H9 (cell line): Measurements from ENCODE around the gene EML2. TPM values are rescaled to one million over a fixed set of nuclear protein-coding genes. Genes with fewer than 3 reads are reported as not detected.

Experiments
- DNase-seq: peaks from one replicate; pipeline ENCODE4 v3.0.0-alpha.2; 2017
- H2AFZ ChIP-seq: one replicate; pipeline ENCODE4 v1.6.1; 2013; ENCODE audit warnings: mild to moderate bottlenecking, low read length, control low read depth, moderate library complexity
- H2AK5ac ChIP-seq: 2 replicates; pipeline ENCODE4 v1.6.1; 2013; ENCODE audit warnings: low read length, control low read depth, mixed read lengths; ENCODE audit not compliant: insufficient read length
- H2BK120ac ChIP-seq: one replicate; pipeline ENCODE4 v1.6.1; 2013; ENCODE audit warnings: low read depth, mild to moderate bottlenecking, low read length, control low read depth, inconsistent platforms; ENCODE audit not compliant: poor library complexity, severe bottlenecking
- H2BK12ac ChIP-seq: 2 replicates; pipeline ENCODE4 v1.6.1; 2013; ENCODE audit warnings: low read length, control low read depth, mixed read lengths, low read depth; ENCODE audit not compliant: insufficient read length
- H2BK15ac ChIP-seq: 2 replicates; pipeline ENCODE4 v1.6.1; 2013; ENCODE audit warnings: low read depth, low read length, control low read depth
- H2BK20ac ChIP-seq: one replicate; pipeline ENCODE4 v1.6.1; 2013; ENCODE audit warnings: low read depth, mild to moderate bottlenecking, low read length, control low read depth, inconsistent platforms; ENCODE audit not compliant: poor library complexity, severe bottlenecking
- H2BK5ac ChIP-seq: 2 replicates; pipeline ENCODE4 v1.6.1; 2013; ENCODE audit warnings: low read length, control low read depth, mixed read lengths; ENCODE audit not compliant: insufficient read length
- H3K14ac ChIP-seq: 2 replicates; pipeline ENCODE4 v1.6.1; 2013; ENCODE audit warnings: low read length, control low read depth; ENCODE audit not compliant: insufficient read depth
- H3K18ac ChIP-seq: 2 replicates; pipeline ENCODE4 v1.6.1; 2013; ENCODE audit warnings: low read depth, mild to moderate bottlenecking, mixed read lengths, low read length, control low read depth; ENCODE audit not compliant: insufficient read length
- H3K23ac ChIP-seq: 2 replicates; pipeline ENCODE4 v1.6.1; 2013; ENCODE audit warnings: low read length, control low read depth, mixed read lengths, low read depth; ENCODE audit not compliant: insufficient read length
- H3K23me2 ChIP-seq: 2 replicates; pipeline ENCODE4 v1.6.1; 2013; ENCODE audit warnings: low read depth, mild to moderate bottlenecking, mixed read lengths, low read length, control low read depth; ENCODE audit not compliant: insufficient read length, poor library complexity, severe bottlenecking
- H3K27ac ChIP-seq: 2 replicates; pipeline ENCODE4 v1.5.1; 2013; ENCODE audit warnings: low read length, control low read depth, mixed read lengths, low read depth; ENCODE audit not compliant: insufficient read length
- H3K27me3 ChIP-seq: 2 replicates; pipeline ENCODE4 v1.6.1; 2013; ENCODE audit warnings: low read length, control low read depth, inconsistent platforms; ENCODE audit not compliant: insufficient read depth
- H3K4ac ChIP-seq: 2 replicates; pipeline ENCODE4 v1.6.1; 2013; ENCODE audit warnings: low read depth, mild to moderate bottlenecking, control low read depth, inconsistent platforms, low read length, moderate library complexity
- H3K4me1 ChIP-seq: 2 replicates; pipeline ENCODE4 v1.6.1; 2013; ENCODE audit warnings: low read length, control low read depth, inconsistent platforms; ENCODE audit not compliant: insufficient read depth
- H3K4me2 ChIP-seq: 2 replicates; pipeline ENCODE4 v1.6.1; 2013; ENCODE audit warnings: low read length, control low read depth, mixed read lengths; ENCODE audit not compliant: insufficient read length, insufficient read depth
- H3K56ac ChIP-seq: 2 replicates; pipeline ENCODE4 v1.6.1; 2013; ENCODE audit warnings: low read depth, mild to moderate bottlenecking, mixed read lengths, low read length, control low read depth; ENCODE audit not compliant: insufficient read length
- H3K79me1 ChIP-seq: 2 replicates; pipeline ENCODE4 v1.6.1; 2013; ENCODE audit warnings: low read depth, mild to moderate bottlenecking, moderate library complexity, low read length, control low read depth, inconsistent platforms; ENCODE audit not compliant: insufficient read depth, poor library complexity, severe bottlenecking
- H3K79me2 ChIP-seq: 2 replicates; pipeline ENCODE4 v1.6.1; 2013; ENCODE audit warnings: low read length, control low read depth, inconsistent platforms; ENCODE audit not compliant: insufficient read depth
- H3K9ac ChIP-seq: 2 replicates; pipeline ENCODE4 v1.6.1; 2013; ENCODE audit warnings: low read length, control low read depth, mixed read lengths; ENCODE audit not compliant: insufficient read length; ENCODE audit errors: extremely low read depth
- H3K9me3 ChIP-seq: one replicate; pipeline ENCODE4 v1.6.1; 2013; ENCODE audit warnings: low read depth, low read length, inconsistent platforms; ENCODE audit not compliant: control insufficient read depth
- H3T11ph ChIP-seq: one replicate; pipeline ENCODE4 v1.6.1; 2013; ENCODE audit warnings: mild to moderate bottlenecking, low read length, control low read depth, inconsistent platforms
- H4K20me1 ChIP-seq: one replicate; pipeline ENCODE4 v1.6.1; 2013; ENCODE audit not compliant: control insufficient read depth, insufficient read length, insufficient read depth
- H4K5ac ChIP-seq: 2 replicates; pipeline ENCODE4 v1.6.1; 2013; ENCODE audit warnings: low read depth, mild to moderate bottlenecking, mixed read lengths, low read length, control low read depth; ENCODE audit not compliant: insufficient read length
- H4K8ac ChIP-seq: replicated peaks from 2 replicates; pipeline ENCODE4 v1.6.1; 2013; ENCODE audit warnings: low read length, control low read depth, mixed read lengths, low read depth; ENCODE audit not compliant: insufficient read length
- H4K91ac ChIP-seq: 2 replicates; pipeline ENCODE4 v1.6.1; 2013; ENCODE audit warnings: low read depth, mild to moderate bottlenecking, moderate library complexity, mixed read lengths, low read length, control low read depth; ENCODE audit not compliant: insufficient read length
- H3K27ac Mint-ChIP-seq, 3 experiments: 2 replicates in 2 of 3; 3 replicates in 1 of 3; pipeline ENCODE4 v1.8.0; 2020 to 2021; ENCODE audit warnings: mixed read lengths in 3 of 3, mild to moderate bottlenecking in 1 of 3, moderate library complexity in 1 of 3
- H3K27me3 Mint-ChIP-seq: 2 replicates; pipeline ENCODE4 v1.8.0; 2021; ENCODE audit warnings: low read depth, mild to moderate bottlenecking, moderate library complexity, mixed read lengths
- H3K36me3 Mint-ChIP-seq, 3 experiments: 2 replicates in 2 of 3; 3 replicates in 1 of 3; pipeline ENCODE4 v1.8.0; 2020 to 2021; ENCODE audit warnings: low read depth in 3 of 3, mixed read lengths in 3 of 3; ENCODE audit not compliant: insufficient read depth in 1 of 3
- H3K4me1 Mint-ChIP-seq, 2 experiments: 2 replicates each; pipeline ENCODE4 v1.8.0; 2020; ENCODE audit warnings: mixed read lengths in 2 of 2
- H3K4me3 Mint-ChIP-seq, 2 experiments: 2 replicates in 1 of 2; 3 replicates in 1 of 2; pipeline ENCODE4 v1.8.0; 2020 to 2021; ENCODE audit warnings: mild to moderate bottlenecking in 2 of 2, mixed read lengths in 2 of 2, moderate library complexity in 1 of 2
- H3K9me3 Mint-ChIP-seq, 2 experiments: 2 replicates in 1 of 2; 3 replicates in 1 of 2; pipeline ENCODE4 v1.8.0; 2020; ENCODE audit warnings: mild to moderate bottlenecking in 2 of 2, mixed read lengths in 2 of 2, moderate library complexity in 1 of 2
- WGBS: extraction: QIAGEN DNeasy Blood & Tissue Kit; methylation state at CpG from one replicate; pipeline ENCODE4 v1.1.7; 2013; ENCODE audit warnings: missing lambda C conversion rate, low lambda C conversion rate, mixed read lengths; ENCODE audit not compliant: insufficient read length; ENCODE audit errors: extremely low coverage; 5-methylcytosine and 5-hydroxymethylcytosine counted together
- total RNA-seq: library from RNA; stranded (reverse); gene quantifications from 2 replicates; pipeline ENCODE4 v1.2.1, GENCODE V29; 2021
- TF ChIP-seq, protein P1 (sequence below): fragments of 200-600 bp; sonication (generic); conservative IDR thresholded peaks from 3 replicates; pipeline ENCODE4 v1.8.0; 2021; ENCODE audit warnings: antibody characterized with exemption, mild to moderate bottlenecking

The EML2 gene
- total RNA-seq, 1 experiment from 2014 or later = 22.6 TPM

DNA sequence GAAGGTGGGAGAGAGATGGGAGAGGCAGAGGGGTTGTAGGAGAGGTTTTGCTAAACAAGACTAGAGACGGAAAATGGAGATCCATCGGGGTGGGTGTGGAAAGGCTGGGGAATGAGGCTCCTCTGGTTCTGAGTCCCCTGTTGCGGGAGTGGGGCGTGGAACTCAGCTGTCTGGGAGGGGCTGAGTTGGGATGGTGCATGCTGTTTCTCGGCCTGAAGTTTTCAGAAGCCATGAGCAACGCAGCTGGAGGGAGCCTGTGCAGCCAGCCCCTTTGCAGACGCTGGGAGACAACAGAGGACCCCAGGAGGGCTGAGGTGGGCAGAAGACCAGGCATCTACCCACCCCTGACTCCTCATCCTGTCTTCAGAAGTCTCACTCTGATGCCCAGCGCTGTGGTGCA is 21.4 kb upstream of the EML2 start:
- Histone ChIP-seq H2BK12ac (no peak overlapping the region), H4K5ac (no peak overlapping the region), H4K8ac (no peak overlapping the region), H3K4me2 (no peak overlapping the region), H4K20me1 (no peaks in the 10 kb centered on the region), H3K9ac (no peak overlapping the region), H3K23me2 (no peaks in the 10 kb centered on the region), H2BK20ac (no peak overlapping the region), H4K91ac (no peak overlapping the region), H3K56ac (no peak overlapping the region), H3K79me1 (no peaks in the 10 kb centered on the region), H2BK15ac (no peak overlapping the region), H3K14ac (no peak overlapping the region), H3K27ac (no peak overlapping the region), H2BK5ac (no peak overlapping the region), H2BK120ac (no peak overlapping the region), H2AFZ (no peak overlapping the region), H3K79me2 (no peaks in the 10 kb centered on the region), H3K18ac (no peak overlapping the region), H3K4me1 (no peaks in the 10 kb centered on the region), H3K23ac (no peak overlapping the region), H3T11ph (no peak overlapping the region), H3K4ac (no peak overlapping the region), H2AK5ac (no peak overlapping the region), H3K9me3 (no peaks in the 10 kb centered on the region), H3K27me3 (no peaks in the 10 kb centered on the region)
- Mint-ChIP-seq H3K9me3 (peaks cover 0 to 3% of the 10 kb centered on the region in 2 experiments; a peak in 1 of 5 replicates), H3K4me1 (peaks cover 0 to 12% of the 10 kb centered on the region in 2 experiments; a peak in 2 of 4 replicates), H3K27ac (no peak overlapping the region; a peak in 1 of 7 replicates), H3K27me3 (peaks cover 25% of the 10 kb centered on the region), H3K36me3 (no peaks in the 10 kb centered on the region), H3K4me3 (no peak overlapping the region)
- no CpG with 5 or more reads among the region's 8 CpGs for WGBS
- TF ChIP-seq, protein P1, sequence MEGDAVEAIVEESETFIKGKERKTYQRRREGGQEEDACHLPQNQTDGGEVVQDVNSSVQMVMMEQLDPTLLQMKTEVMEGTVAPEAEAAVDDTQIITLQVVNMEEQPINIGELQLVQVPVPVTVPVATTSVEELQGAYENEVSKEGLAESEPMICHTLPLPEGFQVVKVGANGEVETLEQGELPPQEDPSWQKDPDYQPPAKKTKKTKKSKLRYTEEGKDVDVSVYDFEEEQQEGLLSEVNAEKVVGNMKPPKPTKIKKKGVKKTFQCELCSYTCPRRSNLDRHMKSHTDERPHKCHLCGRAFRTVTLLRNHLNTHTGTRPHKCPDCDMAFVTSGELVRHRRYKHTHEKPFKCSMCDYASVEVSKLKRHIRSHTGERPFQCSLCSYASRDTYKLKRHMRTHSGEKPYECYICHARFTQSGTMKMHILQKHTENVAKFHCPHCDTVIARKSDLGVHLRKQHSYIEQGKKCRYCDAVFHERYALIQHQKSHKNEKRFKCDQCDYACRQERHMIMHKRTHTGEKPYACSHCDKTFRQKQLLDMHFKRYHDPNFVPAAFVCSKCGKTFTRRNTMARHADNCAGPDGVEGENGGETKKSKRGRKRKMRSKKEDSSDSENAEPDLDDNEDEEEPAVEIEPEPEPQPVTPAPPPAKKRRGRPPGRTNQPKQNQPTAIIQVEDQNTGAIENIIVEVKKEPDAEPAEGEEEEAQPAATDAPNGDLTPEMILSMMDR = no peak
- DNase-seq = no peak
